ENCODE measurements around the gene CACNA1B.

Gene CACNA1B

DNA sequence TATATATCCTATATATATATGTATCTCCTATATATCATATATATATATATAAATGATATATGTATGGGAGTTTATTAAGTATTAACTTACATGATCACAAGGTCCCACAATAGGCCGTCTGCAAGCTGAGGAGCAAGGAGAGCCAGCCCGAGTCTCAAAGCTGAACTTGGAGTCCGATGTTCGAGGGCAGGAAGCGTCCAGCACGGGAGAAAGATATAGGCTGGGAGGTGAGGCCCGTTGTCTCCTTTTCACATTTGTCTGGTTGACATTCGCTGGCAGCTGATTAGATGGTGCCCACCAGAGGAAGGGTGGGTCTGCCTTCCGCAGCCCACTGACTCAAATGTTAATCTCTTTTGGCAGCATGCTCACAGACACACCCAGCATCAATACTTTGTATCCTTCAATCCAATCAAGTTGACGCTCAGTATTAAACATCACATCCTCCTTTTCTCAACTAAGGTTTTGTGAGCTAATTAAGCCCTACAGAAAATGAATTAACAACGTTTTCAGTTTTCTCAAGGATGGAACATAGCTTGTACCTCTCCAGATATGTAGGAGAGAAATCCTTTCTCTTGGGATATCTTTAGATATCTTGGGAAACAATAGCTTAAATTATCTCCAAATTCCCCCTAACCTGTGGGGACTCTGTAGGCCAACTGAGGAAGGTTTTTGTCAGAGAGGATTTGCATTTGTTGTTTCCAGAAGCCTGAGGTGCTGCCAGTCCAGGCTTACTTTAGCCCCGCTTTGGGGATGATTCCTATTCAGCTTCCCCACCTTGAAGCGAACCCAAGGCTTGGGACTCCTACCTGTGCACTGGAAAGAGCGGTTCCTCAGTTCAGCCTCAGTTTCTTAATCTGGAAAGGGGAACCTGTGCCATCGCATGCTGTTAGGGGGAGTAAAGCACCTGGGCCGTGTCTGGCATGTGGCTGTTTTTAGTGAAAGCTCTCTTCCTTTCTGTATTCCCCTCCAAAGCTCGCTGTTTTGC lies 163.2 kb downstream of the CACNA1B start:
- H3K27ac ChIP-seq: no peak overlapping the region
- TF ChIP-seq, protein P1, sequence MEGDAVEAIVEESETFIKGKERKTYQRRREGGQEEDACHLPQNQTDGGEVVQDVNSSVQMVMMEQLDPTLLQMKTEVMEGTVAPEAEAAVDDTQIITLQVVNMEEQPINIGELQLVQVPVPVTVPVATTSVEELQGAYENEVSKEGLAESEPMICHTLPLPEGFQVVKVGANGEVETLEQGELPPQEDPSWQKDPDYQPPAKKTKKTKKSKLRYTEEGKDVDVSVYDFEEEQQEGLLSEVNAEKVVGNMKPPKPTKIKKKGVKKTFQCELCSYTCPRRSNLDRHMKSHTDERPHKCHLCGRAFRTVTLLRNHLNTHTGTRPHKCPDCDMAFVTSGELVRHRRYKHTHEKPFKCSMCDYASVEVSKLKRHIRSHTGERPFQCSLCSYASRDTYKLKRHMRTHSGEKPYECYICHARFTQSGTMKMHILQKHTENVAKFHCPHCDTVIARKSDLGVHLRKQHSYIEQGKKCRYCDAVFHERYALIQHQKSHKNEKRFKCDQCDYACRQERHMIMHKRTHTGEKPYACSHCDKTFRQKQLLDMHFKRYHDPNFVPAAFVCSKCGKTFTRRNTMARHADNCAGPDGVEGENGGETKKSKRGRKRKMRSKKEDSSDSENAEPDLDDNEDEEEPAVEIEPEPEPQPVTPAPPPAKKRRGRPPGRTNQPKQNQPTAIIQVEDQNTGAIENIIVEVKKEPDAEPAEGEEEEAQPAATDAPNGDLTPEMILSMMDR (IDR thresholded peaks at IDR 0.05): no peak
- TF ChIP-seq ZFX (IDR thresholded peaks at IDR 0.05; ENCODE audit: borderline replicate concordance): no peak

DNA sequence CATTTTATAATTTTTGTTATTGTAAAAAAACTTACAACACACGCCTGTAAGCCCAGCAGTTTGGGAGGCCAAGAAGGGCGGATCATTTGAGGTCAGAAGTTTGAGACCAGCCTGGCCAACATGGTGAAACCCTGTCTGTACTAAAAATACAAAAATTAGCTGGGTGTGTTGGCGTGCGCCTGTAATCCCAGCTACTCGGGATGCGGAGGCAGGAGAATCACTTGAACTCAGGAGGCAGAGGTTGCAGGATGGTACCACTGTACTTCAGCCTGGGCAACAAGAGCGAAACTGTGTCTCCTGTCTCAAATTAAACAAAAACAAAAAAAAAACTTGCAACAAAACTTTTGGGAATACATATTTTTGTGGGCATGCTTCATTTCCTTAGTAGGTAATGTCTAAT lies 164.6 kb downstream of the CACNA1B start:
- TF ChIP-seq ZFX (IDR thresholded peaks at IDR 0.05; ENCODE audit: borderline replicate concordance): no peak
- TF ChIP-seq, protein P1 (IDR thresholded peaks at IDR 0.05): no peak
- no peak overlapping the region for H3K27ac ChIP-seq

DNA sequence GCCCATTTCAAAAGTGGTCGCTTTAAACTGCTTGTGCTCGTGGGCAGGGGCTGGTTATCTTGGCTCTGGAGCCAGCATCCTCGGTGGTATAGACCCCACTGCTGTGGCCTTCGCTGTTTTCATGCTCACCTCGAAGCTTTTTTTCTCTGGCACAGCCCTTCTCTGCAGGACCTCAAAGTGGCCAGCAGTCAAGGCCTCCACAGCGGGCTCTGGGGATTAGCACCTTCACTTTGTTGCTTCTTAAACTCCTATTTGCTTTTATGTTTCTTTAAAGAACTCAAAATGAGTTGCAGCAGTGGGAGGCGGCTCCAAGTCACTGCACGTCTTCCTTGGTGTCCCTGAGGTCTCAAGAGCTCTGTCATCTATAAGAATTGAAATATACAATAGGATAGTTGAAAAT lies 165.1 kb downstream of the CACNA1B start:
- no peak overlapping the region for H3K27ac ChIP-seq
- TF ChIP-seq ZFX (IDR thresholded peaks at IDR 0.05; ENCODE audit: borderline replicate concordance): no peak

DNA sequence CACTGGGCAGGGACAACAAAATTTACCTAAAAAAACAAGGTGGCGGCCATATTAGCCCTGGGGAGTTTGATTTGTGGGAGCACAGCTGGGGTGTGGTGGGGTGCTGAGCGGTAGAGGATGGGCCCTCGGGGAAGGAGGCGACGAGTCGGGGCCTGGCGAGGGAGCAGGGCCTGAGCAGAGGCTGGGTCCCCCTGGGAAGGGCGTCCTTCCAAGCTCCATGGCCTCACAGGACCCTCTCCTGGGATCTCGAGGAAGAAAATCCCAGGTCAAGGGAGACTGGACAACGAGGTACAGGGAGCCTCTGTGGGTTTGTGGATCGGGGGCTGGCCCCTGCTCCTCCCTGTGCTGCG lies 165.5 kb downstream of the CACNA1B start:
- no peak overlapping the region for H3K27ac ChIP-seq
- TF ChIP-seq, protein P1 (IDR thresholded peaks at IDR 0.05): no peak
- no peak for TF ChIP-seq ZFX (IDR thresholded peaks at IDR 0.05; ENCODE audit: borderline replicate concordance)

DNA sequence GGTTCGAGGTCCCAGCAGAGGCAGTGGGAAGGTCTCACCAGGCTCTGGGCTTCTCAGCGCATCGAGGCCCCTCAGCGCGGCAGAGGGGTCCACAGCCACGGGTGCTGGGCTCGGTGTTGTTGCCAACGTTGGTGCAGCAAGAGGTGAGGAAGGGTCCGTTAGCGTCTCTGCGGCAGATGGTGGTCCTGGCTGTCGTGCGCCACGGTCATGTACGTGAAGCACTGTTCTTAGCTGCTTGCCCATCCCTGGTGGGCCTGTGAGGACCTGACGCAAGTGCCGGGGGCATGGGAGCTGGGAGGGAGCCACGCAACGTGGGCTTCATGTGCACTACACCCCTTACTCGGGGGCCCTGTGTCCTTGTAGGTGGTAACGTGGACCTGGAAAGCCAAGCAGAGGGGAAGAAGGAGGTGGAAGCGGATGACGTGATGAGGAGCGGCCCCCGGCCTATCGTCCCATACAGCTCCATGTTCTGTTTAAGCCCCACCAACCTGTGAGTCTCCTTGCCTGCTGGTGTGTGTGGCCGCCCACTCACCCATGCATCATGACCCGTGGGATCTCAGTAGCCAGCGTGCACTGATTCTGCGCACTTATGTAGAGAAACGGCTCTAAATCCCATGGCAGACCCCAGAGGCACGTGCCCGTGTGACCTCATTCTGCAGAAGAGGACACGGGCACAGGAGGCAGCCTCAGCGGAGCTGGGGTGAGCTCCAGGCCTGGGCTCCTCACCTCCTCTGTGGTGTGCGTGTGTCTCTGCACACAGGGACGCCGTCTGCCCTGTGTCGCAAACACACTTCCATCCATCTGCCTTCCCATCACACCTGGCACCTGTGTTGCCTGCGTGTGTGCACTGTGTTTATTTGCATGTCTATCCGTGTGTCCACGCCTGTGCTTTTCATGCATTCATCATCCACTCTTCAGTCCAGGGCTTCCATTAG lies 166.1 kb downstream of the CACNA1B start:
- no peak for TF ChIP-seq ZFX (IDR thresholded peaks at IDR 0.05; ENCODE audit: borderline replicate concordance)
- TF ChIP-seq, protein P1 (IDR thresholded peaks at IDR 0.05): no peak
- no peak overlapping the region for H3K27ac ChIP-seq

DNA sequence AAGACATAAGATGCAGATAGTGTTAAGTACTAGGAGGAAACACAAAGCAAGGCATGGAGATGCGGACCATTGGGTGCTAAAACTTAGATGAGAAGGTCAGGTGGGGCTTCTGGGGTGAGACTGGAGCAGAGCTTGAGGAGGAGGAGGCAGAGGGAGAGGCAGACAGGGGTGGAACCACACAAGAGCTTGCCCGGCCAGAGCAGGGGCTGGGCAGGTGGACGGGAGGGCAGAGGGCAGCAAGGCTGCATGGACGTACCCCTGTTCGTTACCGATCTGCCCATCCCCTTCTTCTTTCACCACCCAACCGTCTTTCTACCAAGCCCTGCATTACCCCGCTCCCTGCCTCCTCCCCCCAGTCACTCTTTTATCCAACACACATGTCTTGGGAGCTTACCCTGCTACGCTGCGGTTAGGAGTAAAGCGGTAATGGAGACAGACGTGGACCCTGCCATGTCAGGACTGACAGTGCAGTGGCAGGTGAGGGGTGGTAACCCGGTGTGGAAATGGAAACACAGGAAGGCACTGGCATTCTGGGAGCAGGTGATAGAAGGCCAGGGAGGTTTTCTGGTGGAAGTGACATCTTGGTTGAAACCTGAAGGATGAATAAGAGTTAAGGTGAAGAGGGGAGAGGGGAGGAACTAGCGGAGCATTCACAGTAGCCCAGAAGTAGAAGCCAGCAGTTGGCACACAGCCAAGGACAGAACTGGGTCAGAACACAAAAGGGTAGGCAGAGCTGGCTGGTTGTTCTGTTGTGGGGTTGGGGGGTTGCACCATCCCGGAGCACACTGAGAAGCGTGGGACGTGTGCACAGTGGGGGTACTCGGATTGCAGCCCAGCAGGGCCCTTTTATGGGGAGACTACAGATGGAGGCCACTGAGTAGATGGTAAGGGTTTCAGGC lies 167.2 kb downstream of the CACNA1B start:
- TF ChIP-seq ZFX (IDR thresholded peaks at IDR 0.05; ENCODE audit: borderline replicate concordance): no peak
- TF ChIP-seq, protein P1 (IDR thresholded peaks at IDR 0.05): no peak

More for the DNA sequence above, 167.2 kb downstream of the CACNA1B start:
- H3K27ac ChIP-seq: no peak overlapping the region
